Endothelial cell (in vitro differentiated cells): ENCODE measurements around the gene DHX32. TPM values are rescaled to one million over a fixed set of nuclear protein-coding genes. Genes with fewer than 3 reads are reported as not detected.

Source experiments
- DNase-seq: peaks from one replicate; pipeline ENCODE4 v3.0.0; 2021; ENCODE audit warnings: low spot score
- H3K27ac Mint-ChIP-seq: one replicate; pipeline ENCODE4 v1.8.0; 2021; ENCODE audit warnings: mixed read lengths, inconsistent platforms; ENCODE audit not compliant: unreplicated experiment
- H3K27me3 Mint-ChIP-seq: one replicate; pipeline ENCODE4 v1.8.0; 2021; ENCODE audit warnings: mild to moderate bottlenecking, moderate library complexity, mixed read lengths, inconsistent platforms; ENCODE audit not compliant: unreplicated experiment
- H3K36me3 Mint-ChIP-seq: one replicate; pipeline ENCODE4 v1.8.0; 2021; ENCODE audit warnings: mild to moderate bottlenecking, low read depth, mixed read lengths, inconsistent platforms; ENCODE audit not compliant: unreplicated experiment
- H3K4me1 Mint-ChIP-seq: one replicate; pipeline ENCODE4 v1.8.0; 2021; ENCODE audit warnings: mild to moderate bottlenecking, mixed read lengths, inconsistent platforms; ENCODE audit not compliant: unreplicated experiment
- H3K4me3 Mint-ChIP-seq: one replicate; pipeline ENCODE4 v1.8.0; 2021; ENCODE audit warnings: mild to moderate bottlenecking, mixed read lengths, inconsistent platforms; ENCODE audit not compliant: unreplicated experiment
- H3K9me3 Mint-ChIP-seq: one replicate; pipeline ENCODE4 v1.8.0; 2021; ENCODE audit warnings: mixed read lengths, inconsistent platforms; ENCODE audit not compliant: unreplicated experiment
- total RNA-seq: library from RNA; stranded (reverse); fragmentation: NEBNext Ultra II Directional; extraction: Animal tissue kit (Norgen Biotek cat#: 25700); gene quantifications from one replicate; pipeline ENCODE4 v1.2.1, GENCODE V29; 2021; ENCODE audit not compliant: unreplicated experiment
- TF ChIP-seq, protein P1 (sequence below): fragments of 200-600 bp; sonication (generic); IDR thresholded peaks from one replicate; pipeline ENCODE4 v1.5.0; 2021; ENCODE audit warnings: antibody characterized with exemption; ENCODE audit not compliant: unreplicated experiment

DHX32 gene
- total RNA-seq, 1 donor from 2014 or later: 54.0 TPM

DNA sequence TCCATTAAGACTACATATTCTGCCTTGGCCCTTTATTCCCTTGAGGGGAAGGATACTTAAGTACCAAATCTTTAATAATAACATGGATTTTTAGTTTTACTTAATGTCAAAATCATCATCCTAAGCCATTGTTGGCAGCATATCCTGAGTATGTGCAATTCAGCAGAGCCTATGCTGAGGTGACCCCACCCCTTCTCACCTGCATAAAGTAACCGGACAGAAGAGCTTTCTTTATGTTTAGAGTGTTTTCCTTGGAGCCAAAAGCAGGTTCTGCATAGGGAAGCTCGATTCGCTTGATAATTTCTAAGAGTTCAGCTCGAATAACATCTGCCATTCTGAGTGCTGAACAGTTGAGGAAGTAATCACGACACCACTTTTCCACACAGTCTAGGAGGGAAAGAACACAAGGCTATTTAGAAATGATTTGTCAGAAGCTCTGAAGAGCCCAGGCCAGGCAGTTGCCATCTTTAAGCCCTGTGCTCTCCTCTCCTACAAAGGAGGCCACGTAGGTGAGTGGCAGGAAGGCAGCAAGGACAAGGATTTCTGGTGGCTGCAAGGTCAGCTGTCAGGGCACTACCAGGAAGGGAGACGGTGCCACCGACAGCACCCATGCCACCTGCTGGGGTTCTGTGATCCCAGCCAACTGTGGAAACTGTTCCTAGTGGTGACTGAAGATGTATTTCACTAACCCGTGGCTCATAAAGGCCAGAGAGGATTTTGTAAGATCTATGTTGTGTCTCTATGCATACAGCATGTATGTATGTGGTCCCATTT lies 42.1 kb downstream of the DHX32 start:
- TF ChIP-seq, protein P1, sequence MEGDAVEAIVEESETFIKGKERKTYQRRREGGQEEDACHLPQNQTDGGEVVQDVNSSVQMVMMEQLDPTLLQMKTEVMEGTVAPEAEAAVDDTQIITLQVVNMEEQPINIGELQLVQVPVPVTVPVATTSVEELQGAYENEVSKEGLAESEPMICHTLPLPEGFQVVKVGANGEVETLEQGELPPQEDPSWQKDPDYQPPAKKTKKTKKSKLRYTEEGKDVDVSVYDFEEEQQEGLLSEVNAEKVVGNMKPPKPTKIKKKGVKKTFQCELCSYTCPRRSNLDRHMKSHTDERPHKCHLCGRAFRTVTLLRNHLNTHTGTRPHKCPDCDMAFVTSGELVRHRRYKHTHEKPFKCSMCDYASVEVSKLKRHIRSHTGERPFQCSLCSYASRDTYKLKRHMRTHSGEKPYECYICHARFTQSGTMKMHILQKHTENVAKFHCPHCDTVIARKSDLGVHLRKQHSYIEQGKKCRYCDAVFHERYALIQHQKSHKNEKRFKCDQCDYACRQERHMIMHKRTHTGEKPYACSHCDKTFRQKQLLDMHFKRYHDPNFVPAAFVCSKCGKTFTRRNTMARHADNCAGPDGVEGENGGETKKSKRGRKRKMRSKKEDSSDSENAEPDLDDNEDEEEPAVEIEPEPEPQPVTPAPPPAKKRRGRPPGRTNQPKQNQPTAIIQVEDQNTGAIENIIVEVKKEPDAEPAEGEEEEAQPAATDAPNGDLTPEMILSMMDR: no peak
- Mint-ChIP-seq H3K27me3 (peaks cover 2% of the 10 kb centered on the region), H3K4me1 (no peaks in the 10 kb centered on the region), H3K27ac (no peak overlapping the region), H3K4me3 (peak overlapping the region; percentile 27), H3K36me3 (peaks cover 46% of the 10 kb centered on the region), H3K9me3 (no peaks in the 10 kb centered on the region)
- no peak for DNase-seq

DNA sequence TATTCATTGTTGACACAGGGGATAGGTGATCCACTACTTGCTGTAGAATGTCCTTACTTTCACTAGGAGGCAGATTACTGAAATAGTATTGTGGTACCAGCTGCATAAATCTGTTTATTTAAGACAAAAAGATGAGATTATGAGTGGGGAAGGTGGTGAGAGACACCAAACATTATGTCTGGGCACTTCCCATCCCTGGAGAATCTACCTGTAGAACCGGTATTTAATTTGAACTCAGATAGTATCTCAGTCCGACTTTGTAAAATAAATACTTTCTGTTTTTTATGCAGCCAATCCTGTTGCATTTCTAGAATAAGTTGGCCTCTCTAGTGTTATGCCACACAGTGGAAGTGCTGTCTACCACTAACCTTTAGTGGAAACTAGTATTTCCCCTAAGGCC lies 44.3 kb downstream of the DHX32 start:
- H3K27me3 Mint-ChIP-seq: peaks cover 2% of the 10 kb centered on the region
- no peak overlapping the region for H3K4me3 Mint-ChIP-seq
- no peaks in the 10 kb centered on the region for H3K4me1 Mint-ChIP-seq
- H3K27ac Mint-ChIP-seq: no peak overlapping the region
- TF ChIP-seq, protein P1: no peak
- DNase-seq: no peak
- H3K36me3 Mint-ChIP-seq: peaks cover 48% of the 10 kb centered on the region
- no peaks in the 10 kb centered on the region for H3K9me3 Mint-ChIP-seq

- Mint-ChIP-seq H3K36me3 (peaks cover 15% of the 10 kb centered on the region), H3K27ac (peak overlapping the region; percentile 43)
- TF ChIP-seq, protein P1: no peak
These were observed 52.8 kb downstream of the DHX32 start for GRCh38 chr10:125828311-125828710.

DNA sequence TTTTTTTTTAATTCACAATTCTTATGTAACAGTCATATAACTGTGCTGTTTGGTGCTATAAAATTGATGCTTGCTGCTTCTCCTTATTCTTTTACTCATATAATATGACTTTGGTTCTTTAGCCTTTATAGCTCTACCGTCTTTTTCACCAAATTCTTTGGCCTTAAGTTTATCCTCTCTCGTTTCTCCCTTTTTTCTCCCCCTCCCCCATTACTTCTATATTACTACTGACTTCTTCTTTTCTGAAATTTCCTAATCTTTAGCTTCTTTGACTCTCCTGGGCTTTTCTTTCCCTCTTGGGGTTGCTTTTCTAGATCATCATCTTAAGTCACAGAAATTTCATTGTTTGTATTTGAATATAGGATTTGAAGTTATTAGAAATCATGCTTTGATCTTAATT lies 54.0 kb downstream of the DHX32 start:
- peaks cover 13% of the 10 kb centered on the region for H3K36me3 Mint-ChIP-seq
- TF ChIP-seq, protein P1: no peak
- no peak for DNase-seq
- H3K4me1 Mint-ChIP-seq: no peaks in the 10 kb centered on the region
- no peak overlapping the region for H3K27ac Mint-ChIP-seq
- no peaks in the 10 kb centered on the region for H3K9me3 Mint-ChIP-seq
- H3K27me3 Mint-ChIP-seq: peaks cover 3% of the 10 kb centered on the region
- no peak overlapping the region for H3K4me3 Mint-ChIP-seq

More at GRCh38 chr10:125828311-125828710, 52.8 kb downstream of the DHX32 start:
- no peak for DNase-seq
- H3K27me3 Mint-ChIP-seq: peaks cover 3% of the 10 kb centered on the region
- no peaks in the 10 kb centered on the region for H3K4me1 Mint-ChIP-seq
- H3K9me3 Mint-ChIP-seq: no peaks in the 10 kb centered on the region
- H3K4me3 Mint-ChIP-seq: no peak overlapping the region

DNA sequence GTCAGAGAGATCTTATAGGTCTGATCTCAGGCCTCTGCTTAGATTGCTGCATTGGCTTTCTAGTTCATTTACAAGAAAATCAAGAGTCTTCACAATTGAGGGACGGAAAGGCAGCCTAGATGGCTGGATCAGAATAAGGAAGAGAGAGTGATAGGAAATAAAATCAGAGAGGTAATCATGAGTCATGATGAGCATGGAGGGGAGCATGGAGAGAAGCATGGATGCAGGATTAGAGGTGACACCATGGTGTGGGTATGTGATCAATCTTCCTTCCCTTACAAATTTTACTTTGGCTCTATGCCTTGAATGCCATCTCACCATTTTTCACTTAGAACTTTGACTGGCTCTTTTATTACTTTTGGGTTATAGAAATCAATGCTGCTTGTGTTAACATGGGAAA lies 56.4 kb downstream of the DHX32 start:
- DNase-seq: no peak
- TF ChIP-seq, protein P1: no peak
- Mint-ChIP-seq H3K36me3 (peaks cover 13% of the 10 kb centered on the region), H3K27me3 (peaks cover 3% of the 10 kb centered on the region), H3K4me1 (peaks cover 6% of the 10 kb centered on the region), H3K4me3 (no peak overlapping the region), H3K27ac (no peak overlapping the region), H3K9me3 (no peaks in the 10 kb centered on the region)
